ENCODE measurements around the gene PPP3CA.

PPP3CA gene

GRCh38 chr4:101331017-101331416 lies 16.3 kb downstream of the PPP3CA start:
- DNase-seq (ENCODE audit: low spot score): no peak

GRCh38 chr4:101329592-101329991 lies 17.7 kb downstream of the PPP3CA start:
- no peak for DNase-seq (ENCODE audit: low spot score)

- no peak for DNase-seq (ENCODE audit: low spot score)
These were observed 19.2 kb downstream of the PPP3CA start for GRCh38 chr4:101328063-101328602.

DNA sequence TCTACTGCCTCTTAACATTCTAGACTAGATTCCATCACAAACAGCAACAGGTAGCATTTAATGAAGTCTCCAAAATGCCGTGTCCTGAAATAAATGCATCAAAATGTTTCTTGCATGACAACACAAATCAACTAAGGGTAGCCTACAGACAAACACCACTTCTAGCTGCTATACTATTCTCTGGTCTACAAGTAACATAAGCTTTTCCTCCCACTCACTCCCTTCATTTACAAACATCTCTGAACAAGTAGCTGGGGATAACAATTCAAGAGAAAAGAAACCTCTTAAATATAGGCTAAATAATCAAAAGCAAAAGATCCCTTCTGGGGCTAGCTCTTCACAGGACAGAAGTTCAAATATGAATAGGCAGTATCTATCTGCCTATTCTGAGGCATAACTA lies 20.8 kb downstream of the PPP3CA start:
- DNase-seq (ENCODE audit: low spot score): no peak

GRCh38 chr4:101322743-101323142 lies 24.6 kb downstream of the PPP3CA start:
- DNase-seq (ENCODE audit: low spot score): no peak

DNA sequence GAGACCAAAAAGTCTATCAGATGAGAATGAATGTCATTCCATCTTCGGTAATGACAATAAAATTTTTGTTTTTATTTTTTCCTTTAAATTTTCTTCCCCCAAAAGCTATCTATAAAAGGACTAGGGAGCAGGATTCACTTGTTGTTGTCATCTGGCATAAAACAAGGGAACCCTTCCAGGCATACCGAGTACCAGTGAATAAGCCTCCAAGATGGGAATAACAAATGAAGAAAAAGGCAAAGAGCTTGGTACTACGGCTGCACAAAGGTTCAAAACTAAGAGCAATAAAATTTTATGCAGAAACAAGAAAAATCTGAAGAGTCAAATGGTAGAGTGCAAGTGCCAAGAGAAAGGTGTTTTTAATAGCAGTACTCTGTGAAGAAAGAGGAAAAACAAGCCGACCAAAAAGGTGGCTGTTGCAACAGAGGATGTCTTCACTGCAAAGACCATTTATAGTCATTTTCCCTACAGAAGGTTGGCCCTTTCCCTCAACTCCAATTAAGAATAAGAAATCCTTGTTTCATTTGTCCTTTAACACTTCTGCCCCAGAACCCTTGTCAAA lies 25.8 kb downstream of the PPP3CA start:
- no peak for DNase-seq (ENCODE audit: low spot score)

- DNase-seq (ENCODE audit: low spot score): no peak
These were observed 31.5 kb downstream of the PPP3CA start for GRCh38 chr4:101315786-101316185.

DNA sequence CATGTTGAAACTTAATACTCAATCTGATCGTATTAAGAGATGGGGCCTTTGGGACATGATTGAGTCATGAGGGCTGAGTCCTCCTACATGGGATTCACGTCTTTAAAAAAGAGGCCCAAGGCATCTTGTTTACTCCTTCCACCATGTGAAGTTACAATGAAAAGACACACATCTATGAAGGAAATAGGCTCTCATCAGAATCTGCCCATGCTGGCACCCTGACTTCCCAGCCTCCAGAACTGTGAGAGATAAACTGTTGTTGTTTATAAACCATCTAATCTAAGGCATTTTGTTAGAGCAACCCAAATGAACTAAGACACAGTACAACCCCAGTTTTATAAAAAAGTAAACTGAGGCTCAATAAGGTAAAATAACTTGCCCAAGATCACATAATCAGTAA lies 32.3 kb downstream of the PPP3CA start:
- no peak for DNase-seq (ENCODE audit: low spot score)

- no peak for DNase-seq (ENCODE audit: low spot score)
These were observed 37.4 kb downstream of the PPP3CA start for GRCh38 chr4:101309925-101310324.

GRCh38 chr4:101307899-101308298 lies 39.4 kb downstream of the PPP3CA start:
- no peak for DNase-seq (ENCODE audit: low spot score)

DNA sequence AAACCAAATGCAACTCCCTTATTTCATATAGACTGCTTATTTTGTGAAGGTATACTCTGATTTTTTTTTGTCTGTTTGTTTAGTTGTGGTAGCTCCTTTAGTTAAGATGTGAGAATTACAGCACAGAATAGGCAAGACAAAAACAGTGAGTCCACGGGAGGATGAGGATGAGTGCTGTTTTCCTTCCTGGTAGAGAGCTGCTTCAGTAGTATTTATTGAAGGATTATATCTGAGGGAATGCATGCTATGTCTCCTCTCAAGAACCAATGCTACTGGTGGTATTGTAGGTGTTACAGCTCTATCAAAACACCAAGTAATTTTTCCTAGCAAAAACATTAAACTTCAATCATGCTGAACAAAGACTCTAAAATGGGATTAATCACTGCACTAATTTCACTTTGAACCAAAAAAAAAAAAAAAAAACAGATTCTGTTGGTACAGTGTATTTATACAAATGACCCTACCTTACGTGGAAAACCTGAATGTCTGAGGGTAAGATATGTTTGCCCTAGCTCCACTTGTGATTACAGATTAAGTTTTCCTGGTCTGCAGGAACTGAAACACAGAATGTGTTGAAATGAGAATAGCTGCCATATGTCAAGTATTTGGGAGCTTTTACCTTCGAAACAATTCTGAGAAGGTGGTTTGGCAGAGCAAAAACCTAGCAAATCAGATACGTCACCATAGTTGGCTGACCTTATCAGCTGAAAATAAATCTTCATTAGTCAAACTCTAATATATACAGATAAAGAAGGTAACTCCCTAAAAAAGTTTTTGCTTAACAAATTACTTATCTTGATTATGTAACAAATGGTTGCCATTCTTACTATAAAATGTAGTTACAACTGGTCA lies 40.3 kb downstream of the PPP3CA start:
- DNase-seq (ENCODE audit: low spot score): no peak

- DNase-seq (ENCODE audit: low spot score): no peak
These were observed 41.1 kb downstream of the PPP3CA start for GRCh38 chr4:101306225-101306624.

- DNase-seq (ENCODE audit: low spot score): peak; percentile 68
These were observed 42.4 kb downstream of the PPP3CA start for GRCh38 chr4:101304916-101305315.

DNA sequence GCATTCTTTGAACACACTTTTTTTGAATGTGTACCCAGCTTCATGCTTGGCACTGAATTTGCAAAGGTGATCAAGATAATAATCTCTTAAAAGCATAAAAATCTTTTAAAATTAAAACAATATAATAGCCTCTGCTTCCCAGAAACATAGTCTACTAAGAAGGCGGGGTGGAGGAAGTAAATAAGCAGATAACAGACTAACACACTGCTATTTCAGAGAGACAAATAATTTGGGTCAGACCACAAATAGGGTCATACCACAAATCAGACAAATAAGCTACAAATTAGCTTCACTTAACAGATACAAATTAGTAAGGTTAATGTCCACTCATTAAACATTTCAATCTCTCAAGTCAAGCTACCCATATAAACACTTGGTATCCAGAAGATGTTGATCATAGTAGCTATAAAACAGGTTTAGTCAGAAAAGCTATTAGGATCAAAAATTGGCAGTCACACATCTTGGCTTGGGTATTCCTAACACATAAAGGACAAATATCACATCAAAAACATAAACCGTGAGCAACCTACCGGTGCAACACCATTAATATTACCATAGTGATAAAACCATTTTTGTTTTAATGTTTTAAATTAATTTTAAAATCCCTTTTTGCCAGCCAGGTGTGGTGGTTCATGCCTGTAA lies 47.3 kb downstream of the PPP3CA start:
- no peak for DNase-seq (ENCODE audit: low spot score)

DNA sequence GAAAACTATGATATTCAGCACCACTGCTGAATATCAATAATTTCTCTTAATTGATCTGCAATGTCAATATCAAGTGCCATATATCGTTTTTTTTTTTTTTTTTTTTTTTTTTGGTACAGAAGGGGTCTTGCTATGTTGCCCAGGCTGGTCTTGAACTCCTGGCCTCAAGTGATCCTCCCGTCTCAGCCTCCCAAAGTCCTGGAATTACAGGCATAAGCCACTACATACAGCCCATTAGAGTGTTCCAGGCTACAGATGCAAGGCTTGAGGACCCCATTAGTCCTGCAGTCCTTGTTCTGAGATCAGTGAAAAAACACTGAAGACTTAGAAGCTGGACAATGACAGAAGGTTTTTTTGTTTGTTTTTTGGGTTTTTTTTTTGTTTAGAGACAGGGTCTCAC lies 48.3 kb downstream of the PPP3CA start:
- DNase-seq (ENCODE audit: low spot score): no peak

GRCh38 chr4:101295691-101296090 lies 51.6 kb downstream of the PPP3CA start:
- no peak for DNase-seq (ENCODE audit: low spot score)

GRCh38 chr4:101294597-101294996 lies 52.7 kb downstream of the PPP3CA start:
- DNase-seq (ENCODE audit: low spot score): no peak

DNA sequence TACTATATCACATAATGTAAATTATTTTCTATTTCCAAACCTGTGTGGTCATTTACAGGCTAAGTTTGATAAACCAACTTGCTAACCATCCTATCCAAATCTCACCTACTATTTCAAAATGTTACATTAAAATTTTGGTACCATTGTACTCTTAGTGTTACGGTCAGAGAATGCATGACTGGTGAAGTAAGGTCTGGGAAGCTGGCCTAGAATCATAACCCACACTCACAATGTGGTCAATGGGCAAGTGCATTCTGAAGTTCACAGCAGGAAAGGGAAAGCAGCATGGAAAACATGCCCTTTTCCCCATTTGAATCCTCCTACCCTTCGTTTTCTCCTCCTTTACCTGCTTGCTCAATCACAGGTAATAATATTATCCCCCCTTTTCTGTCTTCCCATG lies 54.4 kb downstream of the PPP3CA start:
- no peak for DNase-seq (ENCODE audit: low spot score)

- DNase-seq (ENCODE audit: low spot score): no peak
These were observed 55.1 kb downstream of the PPP3CA start for GRCh38 chr4:101292214-101292613.

GRCh38 chr4:101291198-101291597 lies 56.1 kb downstream of the PPP3CA start:
- DNase-seq (ENCODE audit: low spot score): no peak

DNA sequence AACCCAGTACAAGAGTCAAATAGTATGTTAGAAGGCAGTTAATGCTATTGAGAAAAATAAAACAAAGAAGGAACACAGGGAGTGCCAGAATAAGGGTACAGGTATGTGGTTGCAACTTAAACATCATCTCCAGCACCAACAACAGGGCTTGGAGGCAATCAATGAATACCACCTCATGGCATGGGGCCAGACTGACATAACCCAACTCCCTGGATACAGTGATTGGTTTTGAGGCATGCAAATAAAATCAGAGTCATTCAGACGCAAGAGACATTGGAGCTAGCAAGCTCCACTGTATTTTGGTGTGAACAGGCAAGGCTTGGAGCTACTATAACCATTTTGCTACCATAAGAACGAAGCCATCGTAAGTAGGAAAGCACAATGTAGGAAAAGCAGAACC lies 56.7 kb downstream of the PPP3CA start:
- DNase-seq (ENCODE audit: low spot score): no peak

GRCh38 chr4:101289306-101289705 lies 58.0 kb downstream of the PPP3CA start:
- DNase-seq (ENCODE audit: low spot score): no peak
